ENCODE results near the gene MYO1F. TPM values are rescaled to one million over a fixed set of nuclear protein-coding genes. Genes with fewer than 3 reads are reported as not detected.

The MYO1F gene
- total RNA-seq, 2 experiments from 2014 or later, result 13.7 to 18.3 TPM

- ChIA-PET POLR2A (interaction anchor here (1.2 kb wide), 1 partner anchor 9 kb away, joined by 8 read pairs; the partner anchor contains the start of gene ZNF414), CTCF (interaction anchor here (0.7 to 2.0 kb wide), 7 partner anchors 10 to 92 kb away, joined by 3 to 13 read pairs (median 4); partner anchors contain the start of gene MARCHF2)
- H3K9me3 Mint-ChIP-seq (ENCODE audit: low read depth), result no peaks in the 10 kb centered on the region
- DNase-seq (no peak), ATAC-seq (no peak)
- H3K4me1 Mint-ChIP-seq, result peaks cover 24% of the 10 kb centered on the region
- no peaks in the 10 kb centered on the region for H3K27me3 Mint-ChIP-seq
- no peaks in the 10 kb centered on the region for H3K36me3 Mint-ChIP-seq (ENCODE audit: low read depth)
- intact Hi-C loops (cut with DNase I, micrococcal nuclease), result loop anchor here in 1 of 2 experiments (10.0 kb wide), 1 partner anchor 150 kb away; no protein-coding TSS in a partner anchor
- no peak overlapping the region for H3K27ac Mint-ChIP-seq
- H3K4me3 Mint-ChIP-seq, result peak overlapping the region; percentile 80
These were observed 72.3 kb downstream of the MYO1F start for GRCh38 chr19:8504919-8505318.

DNA sequence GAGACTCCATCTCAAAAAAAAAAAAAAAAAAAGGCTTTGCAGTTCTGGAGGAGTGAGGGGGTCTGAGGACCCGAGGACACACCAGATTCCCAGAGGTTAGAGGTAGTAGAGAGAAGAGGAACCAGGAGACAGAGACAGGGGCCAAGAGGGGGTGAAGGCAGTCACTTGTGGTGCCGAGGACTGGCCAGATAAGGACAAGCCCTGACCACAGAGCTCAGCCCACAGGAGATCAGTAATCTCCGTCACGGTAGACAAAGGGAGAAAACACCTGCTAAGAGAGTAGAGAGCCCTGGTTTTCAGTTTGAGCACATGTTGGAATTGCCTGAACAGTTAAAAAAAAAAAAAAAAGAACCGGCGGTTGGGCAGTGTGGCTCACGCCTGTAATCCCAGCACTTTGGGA lies 73.1 kb downstream of the MYO1F start:
- Mint-ChIP-seq H3K4me1 (peaks cover 24% of the 10 kb centered on the region), H3K27me3 (no peaks in the 10 kb centered on the region), H3K4me3 (no peak overlapping the region), H3K9me3 (ENCODE audit: low read depth) (no peaks in the 10 kb centered on the region), H3K36me3 (ENCODE audit: low read depth) (no peaks in the 10 kb centered on the region), H3K27ac (no peak overlapping the region)
- DNase-seq (no peak), ATAC-seq (no peak)
- ChIA-PET CTCF (no interaction called here), POLR2A (interaction anchor here (1.2 kb wide), 1 partner anchor 10 kb away, joined by 8 read pairs; the partner anchor contains the start of gene ZNF414)
- intact Hi-C loops (cut with DNase I, micrococcal nuclease), result loop anchor here in 1 of 2 experiments (10.0 kb wide), 1 partner anchor 149 kb away; no protein-coding TSS in a partner anchor

DNA sequence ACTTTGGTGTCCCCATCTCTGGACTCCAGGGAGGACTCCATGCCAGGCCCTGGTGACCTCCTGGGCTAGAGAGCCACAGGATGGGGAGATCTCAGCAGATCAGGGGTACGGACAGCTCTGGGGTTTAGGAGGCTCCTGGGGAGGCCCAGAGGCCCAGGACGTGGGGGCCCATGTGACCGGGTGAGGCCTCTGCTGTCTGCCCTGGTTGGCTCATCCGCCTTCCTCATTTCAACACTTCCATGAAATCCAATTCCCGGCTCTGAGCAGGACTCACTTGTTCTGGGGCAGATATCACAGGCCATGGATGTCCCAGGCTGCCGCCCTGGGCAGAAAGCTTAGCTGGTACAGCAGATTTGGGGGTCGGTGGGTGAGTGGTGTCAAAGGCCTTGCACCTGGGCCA lies 73.7 kb downstream of the MYO1F start:
- CTCF ChIA-PET, result interaction anchor here (0.7 kb wide), 1 partner anchor 150 kb away, joined by 4 read pairs; no protein-coding TSS in a partner anchor
- H3K4me1 Mint-ChIP-seq, result peaks cover 24% of the 10 kb centered on the region
- H3K36me3 Mint-ChIP-seq (ENCODE audit: low read depth), result no peaks in the 10 kb centered on the region

DNA sequence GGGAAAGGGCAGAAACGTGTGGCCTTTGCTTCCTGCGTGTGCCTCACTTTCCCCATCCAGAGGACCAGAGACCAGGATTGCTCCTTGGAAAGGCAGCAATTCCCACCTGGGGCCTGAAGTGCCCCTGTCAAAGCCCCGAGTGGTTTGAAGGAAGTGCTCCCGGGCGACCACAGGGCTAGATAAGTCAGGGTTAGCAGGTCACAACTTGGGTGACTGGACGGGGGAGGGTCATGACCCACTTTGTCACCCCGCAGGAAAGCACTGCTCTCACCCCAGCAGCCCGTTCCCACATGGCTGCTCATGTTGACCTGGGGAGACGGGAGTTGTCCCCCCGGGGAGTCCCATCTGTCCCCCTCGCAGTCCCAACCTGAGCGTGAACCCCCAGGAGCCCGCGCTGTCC lies 75.3 kb downstream of the MYO1F start:
- no peaks in the 10 kb centered on the region for H3K27me3 Mint-ChIP-seq
- no peaks in the 10 kb centered on the region for H3K36me3 Mint-ChIP-seq (ENCODE audit: low read depth)
- H3K4me3 Mint-ChIP-seq, result no peak overlapping the region
- intact Hi-C loops (cut with DNase I, micrococcal nuclease), result loop anchor here in 1 of 2 experiments (10.0 kb wide), 1 partner anchor 147 kb away; no protein-coding TSS in a partner anchor
- peaks cover 24% of the 10 kb centered on the region for H3K4me1 Mint-ChIP-seq
- no peaks in the 10 kb centered on the region for H3K9me3 Mint-ChIP-seq (ENCODE audit: low read depth)
- ChIA-PET CTCF (interaction anchor here (1.2 kb wide), 1 partner anchor 14 kb away, joined by 3 read pairs; no protein-coding TSS in a partner anchor), POLR2A (no interaction called here)
- ATAC-seq, result no peak
- H3K27ac Mint-ChIP-seq, result no peak overlapping the region
- no peak for DNase-seq

More for the DNA sequence above, 73.7 kb downstream of the MYO1F start:
- intact Hi-C loops (cut with DNase I, micrococcal nuclease), result loop anchor here in 1 of 2 experiments (10.0 kb wide), 1 partner anchor 149 kb away; no protein-coding TSS in a partner anchor
- Mint-ChIP-seq H3K27me3 (no peaks in the 10 kb centered on the region), H3K9me3 (ENCODE audit: low read depth) (no peaks in the 10 kb centered on the region), H3K4me3 (no peak overlapping the region), H3K27ac (no peak overlapping the region)
- no peak for ATAC-seq
- DNase-seq, result no peak
- POLR2A ChIA-PET, result no interaction called here

- Mint-ChIP-seq H3K4me3 (no peak overlapping the region), H3K36me3 (ENCODE audit: low read depth) (no peaks in the 10 kb centered on the region), H3K9me3 (ENCODE audit: low read depth) (no peaks in the 10 kb centered on the region), H3K27ac (no peak overlapping the region), H3K27me3 (no peaks in the 10 kb centered on the region), H3K4me1 (peaks cover 23% of the 10 kb centered on the region)
- ATAC-seq (no peak), DNase-seq (no peak)
- intact Hi-C loops (cut with DNase I, micrococcal nuclease), result loop anchor here in 1 of 2 experiments (10.0 kb wide), 1 partner anchor 147 kb away; no protein-coding TSS in a partner anchor
- ChIA-PET POLR2A (no interaction called here), CTCF (interaction anchor here (1.2 kb wide), 1 partner anchor 14 kb away, joined by 3 read pairs; no protein-coding TSS in a partner anchor)
These were observed 75.7 kb downstream of the MYO1F start for GRCh38 chr19:8501516-8501915.

DNA sequence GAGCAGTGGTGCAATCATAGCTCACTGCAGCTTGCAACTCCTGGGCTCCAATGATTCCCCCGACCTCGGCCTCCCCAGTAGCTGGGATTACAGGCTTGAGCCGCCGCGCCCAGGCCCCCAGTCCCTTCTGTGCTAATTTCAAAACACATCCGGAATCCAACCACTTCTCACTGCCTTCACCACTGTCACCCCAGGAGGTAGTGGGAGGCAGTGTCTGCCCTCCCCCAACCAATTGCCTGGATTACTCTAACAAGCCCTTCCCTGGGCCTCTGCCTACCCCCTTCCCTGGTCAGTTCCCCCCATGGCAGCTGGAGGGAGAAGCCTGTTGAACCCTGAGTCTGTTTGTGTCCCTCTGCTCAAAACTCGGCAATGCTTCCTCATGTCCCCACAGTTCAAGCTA lies 77.1 kb downstream of the MYO1F start:
- no peak for ATAC-seq
- ChIA-PET POLR2A (no interaction called here), CTCF (interaction anchor here (0.6 kb wide), 1 partner anchor 88 kb away, joined by 3 read pairs; no protein-coding TSS in a partner anchor)

DNA sequence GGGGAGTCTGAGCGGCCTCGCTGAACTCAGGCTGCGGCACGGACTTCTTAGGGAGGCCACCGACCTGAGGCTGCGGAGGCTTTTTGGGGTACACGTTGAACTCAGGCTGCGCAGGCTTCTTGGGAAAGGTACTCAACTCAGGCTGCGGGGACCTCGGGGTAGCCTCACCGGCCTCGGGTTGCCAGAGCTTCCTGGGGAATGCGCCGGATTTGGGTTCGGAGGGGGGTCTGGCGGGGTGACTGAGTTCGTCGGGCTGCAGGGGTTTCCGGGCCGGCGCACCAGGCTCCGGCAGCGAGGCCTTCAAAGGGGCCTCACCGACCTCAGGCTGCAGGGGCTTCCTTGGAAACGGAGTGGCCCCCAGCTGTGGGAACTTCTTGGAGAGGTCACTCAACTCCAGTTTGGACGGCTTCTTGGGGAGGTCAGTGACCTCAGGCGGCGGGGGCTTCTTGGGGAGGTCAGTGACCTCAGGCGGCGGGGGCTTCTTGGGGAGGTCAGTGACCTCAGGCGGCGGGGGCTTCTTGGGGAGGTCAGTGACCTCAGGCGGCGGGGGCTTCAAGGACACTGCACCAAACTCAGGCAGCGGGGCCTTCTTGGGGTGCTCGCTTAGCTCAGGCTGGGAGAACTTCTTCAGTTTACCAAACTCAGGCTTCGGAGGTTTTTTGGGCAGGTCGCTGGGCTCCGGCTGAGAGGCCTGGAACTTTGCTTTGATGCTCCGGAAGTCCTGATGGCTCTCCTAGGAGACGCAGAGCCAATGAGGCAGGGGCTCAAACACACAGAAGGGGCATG lies 78.0 kb downstream of the MYO1F start:
- ATAC-seq, result no peak
- Mint-ChIP-seq H3K9me3 (ENCODE audit: low read depth) (no peaks in the 10 kb centered on the region), H3K27me3 (no peaks in the 10 kb centered on the region), H3K4me3 (no peak overlapping the region), H3K27ac (no peak overlapping the region), H3K36me3 (ENCODE audit: low read depth) (no peaks in the 10 kb centered on the region), H3K4me1 (peaks cover 19% of the 10 kb centered on the region)
- CTCF ChIA-PET, result no interaction called here
- POLR2A ChIA-PET, result no interaction called here
- intact Hi-C loops (cut with DNase I, micrococcal nuclease), result no loop called here
- DNase-seq, result no peak

More for the DNA sequence above, 77.1 kb downstream of the MYO1F start:
- Mint-ChIP-seq H3K36me3 (ENCODE audit: low read depth) (no peaks in the 10 kb centered on the region), H3K27me3 (no peaks in the 10 kb centered on the region), H3K9me3 (ENCODE audit: low read depth) (no peaks in the 10 kb centered on the region), H3K4me3 (no peak overlapping the region), H3K27ac (no peak overlapping the region), H3K4me1 (peaks cover 18% of the 10 kb centered on the region)
- no peak for DNase-seq
- intact Hi-C loops (cut with DNase I, micrococcal nuclease), result loop anchor here in 1 of 2 experiments (10.0 kb wide), 1 partner anchor 145 kb away; no protein-coding TSS in a partner anchor

- POLR2A ChIA-PET, result no interaction called here
- CTCF ChIA-PET, result interaction anchor here (0.6 to 0.9 kb wide), 3 partner anchors 20 to 115 kb away, joined by 3 read pairs; no protein-coding TSS in a partner anchor
These were observed 78.9 kb downstream of the MYO1F start for GRCh38 chr19:8498295-8498694.

DNA sequence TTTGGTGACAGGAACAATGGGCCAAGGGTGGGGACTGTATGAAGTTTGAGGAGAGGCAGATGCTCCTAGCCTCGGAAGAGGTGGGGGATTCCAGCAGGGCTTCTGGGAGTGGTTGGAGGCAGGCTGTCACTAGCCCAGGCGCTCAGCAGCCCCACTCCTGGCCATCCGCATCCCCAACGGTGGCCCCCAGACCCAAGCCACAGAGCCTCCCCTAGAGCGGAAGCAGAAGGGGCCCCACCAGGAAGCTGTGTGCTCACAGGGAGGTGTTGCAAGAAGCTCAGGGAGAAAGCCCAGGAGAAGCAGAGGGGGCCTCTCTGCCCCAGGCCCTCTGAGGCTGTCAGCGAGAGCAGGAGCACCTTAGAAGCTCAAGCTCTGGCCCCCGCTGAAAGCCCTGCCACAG lies 83.1 kb downstream of the MYO1F start:
- ChIA-PET CTCF (interaction anchor here (0.6 to 2.2 kb wide), 7 partner anchors 11 to 1957 kb away, joined by 3 to 8 read pairs (median 3); no protein-coding TSS in a partner anchor), POLR2A (interaction anchor here (0.6 to 1.0 kb wide), 4 partner anchors 12 to 131 kb away, joined by 4 to 5 read pairs (median 4); no protein-coding TSS in a partner anchor)
- peaks cover 3% of the 10 kb centered on the region for H3K36me3 Mint-ChIP-seq (ENCODE audit: low read depth)
- peak overlapping the region; percentile 61 for H3K27ac Mint-ChIP-seq
- peaks cover 11% of the 10 kb centered on the region for H3K4me1 Mint-ChIP-seq
- intact Hi-C loops (cut with DNase I, micrococcal nuclease), result no loop called here
- no peak overlapping the region for H3K4me3 Mint-ChIP-seq
- H3K27me3 Mint-ChIP-seq, result no peaks in the 10 kb centered on the region
- DNase-seq (peak; percentile 42), ATAC-seq (peak; percentile 72)
- H3K9me3 Mint-ChIP-seq (ENCODE audit: low read depth), result no peaks in the 10 kb centered on the region

More at GRCh38 chr19:8498295-8498694, 78.9 kb downstream of the MYO1F start:
- intact Hi-C loops (cut with DNase I, micrococcal nuclease), result no loop called here
- Mint-ChIP-seq H3K27me3 (no peaks in the 10 kb centered on the region), H3K9me3 (ENCODE audit: low read depth) (no peaks in the 10 kb centered on the region), H3K36me3 (ENCODE audit: low read depth) (no peaks in the 10 kb centered on the region), H3K4me1 (peaks cover 22% of the 10 kb centered on the region), H3K4me3 (no peak overlapping the region), H3K27ac (no peak overlapping the region)
- DNase-seq, result no peak
- ATAC-seq, result no peak

DNA sequence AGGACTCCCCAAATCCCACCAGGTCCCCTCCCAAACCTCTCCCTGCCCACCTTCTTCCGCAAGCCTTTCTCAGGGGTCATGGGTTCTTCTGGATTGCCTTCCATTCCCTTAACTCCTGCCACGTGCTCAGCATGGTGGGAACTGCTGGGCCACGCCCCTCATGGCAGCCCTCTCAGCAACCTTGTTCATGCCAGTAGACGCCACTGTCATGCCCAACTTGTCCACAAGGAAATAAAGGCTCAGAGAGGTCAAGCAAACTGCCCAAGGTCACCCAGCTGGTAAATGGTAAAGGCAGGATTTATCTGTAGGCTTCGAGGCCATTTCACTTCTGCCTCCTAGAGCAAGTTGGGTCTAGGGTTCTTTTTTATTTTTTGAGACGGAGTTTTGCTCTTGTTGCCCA lies 85.7 kb downstream of the MYO1F start:
- no peaks in the 10 kb centered on the region for H3K27me3 Mint-ChIP-seq
- no peak for ATAC-seq
- H3K27ac Mint-ChIP-seq, result no peak overlapping the region
- H3K9me3 Mint-ChIP-seq (ENCODE audit: low read depth), result no peaks in the 10 kb centered on the region
- ChIA-PET POLR2A (no interaction called here), CTCF (interaction anchor here (0.6 to 0.7 kb wide), 2 partner anchors 24 to 87 kb away, joined by 3 to 4 read pairs; no protein-coding TSS in a partner anchor)
- peaks cover 27% of the 10 kb centered on the region for H3K4me1 Mint-ChIP-seq
- H3K4me3 Mint-ChIP-seq, result no peak overlapping the region
- DNase-seq, result no peak
- peaks cover 26% of the 10 kb centered on the region for H3K36me3 Mint-ChIP-seq (ENCODE audit: low read depth)
- intact Hi-C loops (cut with DNase I, micrococcal nuclease), result no loop called here

DNA sequence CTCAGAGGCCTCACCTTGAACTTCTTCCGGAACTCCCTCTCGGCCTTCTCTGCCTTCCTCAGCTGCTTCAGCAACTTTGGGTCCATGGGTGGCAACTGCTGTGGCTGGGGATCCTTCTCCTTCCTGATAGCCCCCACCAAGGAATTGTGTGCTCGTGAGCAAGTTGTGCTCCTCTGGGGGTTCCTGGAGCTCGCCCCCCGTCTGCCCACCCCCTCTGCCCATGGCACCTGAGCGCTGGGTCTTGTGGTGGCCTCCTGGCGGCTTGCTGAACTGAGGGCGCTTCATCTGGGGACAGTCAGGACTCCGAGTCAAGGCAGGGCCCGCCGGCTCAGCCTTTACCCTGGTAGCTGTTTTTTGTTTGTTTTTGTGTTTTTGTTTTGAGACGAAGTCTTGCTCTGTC lies 86.4 kb downstream of the MYO1F start:
- DNase-seq (no peak), ATAC-seq (no peak)
- no peak overlapping the region for H3K27ac Mint-ChIP-seq
- no peak overlapping the region for H3K4me3 Mint-ChIP-seq
- ChIA-PET CTCF (no interaction called here), POLR2A (no interaction called here)
- no peaks in the 10 kb centered on the region for H3K27me3 Mint-ChIP-seq
- peaks cover 32% of the 10 kb centered on the region for H3K36me3 Mint-ChIP-seq (ENCODE audit: low read depth)
- intact Hi-C loops (cut with DNase I, micrococcal nuclease), result no loop called here
- no peaks in the 10 kb centered on the region for H3K9me3 Mint-ChIP-seq (ENCODE audit: low read depth)
- H3K4me1 Mint-ChIP-seq, result peaks cover 33% of the 10 kb centered on the region
